COLO829 (cell line): Measurements from ENCODE around the gene P2RX4.
A peak's percentile ranks its signal among the peaks of the same experiment; 100 is the strongest.
"Not testable (repeated sequence)": the region's sequence is repeated elsewhere in the genome, so short reads cannot be mapped to it uniquely, and the experiment has no call there.

Experiments
- DNase-seq: peaks from one replicate; pipeline ENCODE4 v3.0.0; 2012; ENCODE audit warnings: low spot score

Gene P2RX4

DNA sequence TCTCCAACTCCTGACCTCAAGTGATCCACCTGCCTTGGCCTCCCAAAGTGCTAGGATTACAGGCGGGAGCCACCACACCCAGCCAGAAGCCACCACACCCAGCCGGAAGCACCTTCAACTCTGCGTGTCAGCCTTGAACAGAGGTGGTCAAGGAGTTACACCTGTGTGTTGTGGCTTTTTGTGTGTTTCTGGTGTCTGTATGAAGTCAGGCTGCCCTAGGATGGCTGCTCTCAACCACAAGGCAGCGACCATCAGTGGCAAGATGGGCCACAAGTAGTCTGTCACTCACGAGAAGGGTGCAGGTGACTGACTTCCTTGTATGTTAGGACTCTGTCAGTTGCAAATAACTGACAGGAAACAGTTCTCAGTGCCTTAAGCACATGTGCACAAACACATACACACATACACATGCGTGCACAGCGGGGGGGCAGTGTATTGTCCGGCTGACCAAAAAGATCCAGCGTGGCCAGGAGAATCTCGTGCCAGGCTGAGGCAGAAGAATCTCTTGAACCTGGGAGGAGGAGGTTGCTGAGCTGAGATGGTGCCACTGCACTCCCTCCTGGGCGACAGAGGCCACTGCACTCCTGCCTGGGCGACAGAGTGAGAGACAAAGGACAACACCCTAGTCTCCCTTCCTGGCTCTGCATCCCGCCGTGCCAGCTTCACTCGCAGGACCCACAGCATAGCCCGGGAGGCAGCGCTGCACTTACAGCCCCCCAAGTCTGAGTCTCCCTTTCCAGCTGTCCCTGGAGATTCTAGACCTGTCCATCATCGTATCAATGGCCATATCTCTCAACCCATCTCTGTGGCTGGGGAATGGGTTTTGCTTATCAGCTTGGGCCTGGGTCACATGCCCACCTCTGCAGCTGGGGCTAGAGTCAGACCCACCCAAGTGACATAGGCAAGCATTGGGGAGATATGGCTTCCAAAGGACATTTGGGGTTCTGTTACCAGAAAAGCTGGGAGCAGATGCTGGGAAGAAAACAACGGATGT lies 13.7 kb downstream of the P2RX4 start:
- no peak for DNase-seq

DNA sequence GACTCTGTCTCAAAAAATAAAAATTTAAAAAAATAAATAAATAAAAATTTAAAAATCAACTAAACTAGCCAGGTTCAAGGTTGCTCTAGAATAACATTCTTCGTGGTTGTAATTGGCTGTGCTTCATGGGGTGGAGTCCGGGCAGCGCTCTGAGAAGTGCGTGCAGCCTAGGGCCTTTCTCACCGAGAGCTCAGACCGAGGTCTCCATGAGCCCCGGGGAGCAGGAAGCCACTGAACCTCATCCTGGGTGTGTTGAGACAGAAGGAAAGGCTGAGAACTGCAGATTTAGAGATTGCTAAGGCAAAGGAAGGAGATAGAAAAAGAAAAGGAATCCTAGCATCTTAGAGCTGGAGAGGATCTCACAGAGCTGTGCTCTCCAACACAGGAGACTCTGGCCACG lies 14.7 kb downstream of the P2RX4 start:
- no peak for DNase-seq

DNA sequence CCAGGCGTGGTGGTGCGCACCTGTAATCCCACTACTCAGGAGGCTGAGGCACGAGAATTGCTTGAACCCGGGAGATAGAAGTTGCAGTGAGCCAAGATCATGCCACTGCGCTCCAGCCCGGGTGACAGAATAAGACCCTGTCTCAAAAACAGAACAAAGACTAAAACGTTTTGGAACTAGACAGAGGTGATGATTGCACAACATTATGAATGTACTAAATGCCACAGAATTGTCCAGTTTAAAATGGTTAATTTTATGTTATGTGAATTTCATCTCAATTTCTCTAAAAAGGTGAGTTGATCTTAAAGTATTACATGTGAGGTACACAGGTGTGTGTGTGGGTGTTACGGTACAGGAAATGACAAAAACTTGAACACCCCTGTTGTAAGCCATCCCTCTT lies 16.5 kb downstream of the P2RX4 start:
- no peak for DNase-seq

DNA sequence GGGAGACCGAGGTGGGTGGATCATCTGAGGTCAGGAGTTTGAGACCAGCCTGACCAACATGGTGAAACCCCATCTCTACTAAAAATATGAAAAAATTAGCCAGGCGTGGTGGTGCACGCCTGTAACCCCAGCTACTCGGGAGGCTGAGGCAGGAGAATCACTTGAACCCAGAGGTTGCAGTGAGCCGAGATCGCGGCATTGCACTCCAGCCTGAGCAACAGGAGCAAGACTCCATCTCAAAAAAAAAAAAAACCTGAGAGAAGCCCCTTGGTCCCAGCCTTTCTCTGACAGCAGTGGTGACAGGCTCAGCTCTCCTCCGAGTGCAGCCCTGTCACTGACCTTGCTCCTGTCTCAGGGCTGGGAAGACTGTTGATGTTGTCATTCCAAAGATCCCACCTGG lies 16.9 kb downstream of the P2RX4 start:
- not testable (repeated sequence) for DNase-seq

DNA sequence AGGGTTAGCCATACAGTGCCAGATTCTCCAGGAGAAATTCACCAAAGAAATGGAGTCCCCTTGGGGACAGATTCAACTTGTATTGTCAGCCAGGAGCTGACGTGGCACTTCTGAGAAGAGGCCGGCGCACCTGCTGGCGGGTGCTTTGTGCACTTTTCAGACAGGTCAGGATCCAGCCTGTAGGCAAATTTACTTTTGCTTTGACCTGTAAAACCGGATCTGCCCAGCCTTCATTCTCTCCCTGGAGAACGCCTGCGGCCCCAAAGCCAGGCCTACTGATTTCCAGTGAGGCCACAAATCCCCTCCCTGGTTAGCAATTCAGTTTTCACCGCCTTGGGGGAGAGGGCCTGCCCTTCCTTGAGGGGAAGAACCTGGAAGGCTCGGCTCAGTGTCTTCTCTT lies 17.4 kb downstream of the P2RX4 start:
- no peak for DNase-seq

DNA sequence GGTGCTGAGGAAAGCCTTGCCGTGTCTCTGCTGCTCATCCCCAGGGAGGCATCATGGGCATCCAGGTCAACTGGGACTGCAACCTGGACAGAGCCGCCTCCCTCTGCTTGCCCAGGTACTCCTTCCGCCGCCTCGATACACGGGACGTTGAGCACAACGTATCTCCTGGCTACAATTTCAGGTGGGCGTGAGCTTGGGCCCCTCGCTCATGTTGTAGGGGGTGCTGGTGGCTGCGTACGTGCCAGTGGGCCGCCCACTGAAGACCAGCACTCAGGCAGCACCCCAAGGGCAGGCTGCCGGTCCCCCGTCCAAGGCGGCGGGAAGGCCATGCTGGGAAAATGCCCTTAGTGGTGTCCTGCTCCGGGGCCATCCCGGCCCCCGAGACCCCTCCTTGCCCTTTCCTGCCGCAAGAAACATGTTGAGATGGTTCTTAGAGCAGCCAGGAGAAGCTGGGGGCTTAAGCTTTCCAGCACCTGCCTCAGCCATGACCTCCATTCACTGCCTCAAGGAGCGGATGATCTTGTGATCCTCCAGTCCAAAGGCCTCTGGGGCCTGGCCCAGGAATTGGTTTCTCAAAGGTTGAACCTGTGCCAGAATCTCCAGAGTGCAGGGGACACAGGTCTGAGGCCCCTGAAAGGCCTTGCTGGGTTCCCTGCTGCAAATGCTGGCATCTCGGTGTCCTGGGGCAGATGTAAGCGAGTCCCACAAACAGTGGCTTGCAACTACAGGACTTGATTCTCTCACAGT lies 19.2 kb downstream of the P2RX4 start:
- no peak for DNase-seq

DNA sequence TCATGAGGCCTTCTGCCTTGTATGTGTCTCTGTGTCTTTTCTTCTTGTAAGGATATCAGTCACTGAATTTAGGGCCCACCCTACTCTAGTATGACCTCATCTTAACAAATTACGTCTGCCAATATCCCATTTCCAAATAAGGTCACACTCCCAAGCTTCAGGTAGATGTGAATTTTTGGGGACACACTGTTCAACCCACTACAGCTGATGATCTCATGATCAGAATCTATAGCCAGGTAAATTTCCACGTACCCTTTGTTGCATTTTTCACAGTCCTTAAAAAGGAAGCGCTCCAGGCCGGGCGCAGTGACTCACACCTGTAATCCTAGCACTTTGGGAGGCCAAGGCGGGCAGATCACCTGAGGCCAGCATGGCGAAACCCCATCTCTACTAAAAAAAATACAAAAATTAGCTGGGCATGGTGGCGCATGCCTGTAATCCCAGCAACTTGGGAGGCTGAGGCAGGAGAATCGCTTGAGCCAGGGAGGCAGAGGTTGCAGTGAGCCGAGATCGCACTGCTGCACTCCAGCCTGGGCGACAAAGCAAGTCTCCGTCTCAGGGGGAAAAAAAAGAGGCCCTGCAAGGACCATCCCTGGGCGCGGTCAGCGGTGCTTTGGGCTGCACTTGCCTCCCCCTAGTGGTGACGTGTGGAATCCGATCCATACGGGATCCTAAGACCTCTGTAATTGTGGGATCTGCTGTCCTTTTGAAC lies 20.1 kb downstream of the P2RX4 start:
- peak; percentile 79 for DNase-seq

DNA sequence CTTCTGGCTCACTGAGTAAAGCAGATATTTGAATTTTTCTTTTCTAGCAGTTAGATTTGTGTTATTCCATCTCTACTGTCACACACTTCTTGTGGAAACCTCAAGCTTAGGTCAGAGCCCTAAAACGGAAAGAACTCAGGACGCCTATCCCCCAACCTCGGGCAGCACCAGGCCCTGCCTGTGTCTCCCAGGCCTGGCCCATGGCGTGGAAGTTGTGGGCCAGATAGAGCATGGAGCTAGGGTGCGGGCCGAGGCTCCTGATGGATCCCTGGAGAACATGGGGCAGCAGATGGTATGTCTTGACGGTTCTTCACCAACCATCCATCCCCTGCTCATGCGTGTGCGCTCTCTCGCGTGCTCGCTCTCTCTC lies 20.6 kb downstream of the P2RX4 start:
- no peak for DNase-seq

DNA sequence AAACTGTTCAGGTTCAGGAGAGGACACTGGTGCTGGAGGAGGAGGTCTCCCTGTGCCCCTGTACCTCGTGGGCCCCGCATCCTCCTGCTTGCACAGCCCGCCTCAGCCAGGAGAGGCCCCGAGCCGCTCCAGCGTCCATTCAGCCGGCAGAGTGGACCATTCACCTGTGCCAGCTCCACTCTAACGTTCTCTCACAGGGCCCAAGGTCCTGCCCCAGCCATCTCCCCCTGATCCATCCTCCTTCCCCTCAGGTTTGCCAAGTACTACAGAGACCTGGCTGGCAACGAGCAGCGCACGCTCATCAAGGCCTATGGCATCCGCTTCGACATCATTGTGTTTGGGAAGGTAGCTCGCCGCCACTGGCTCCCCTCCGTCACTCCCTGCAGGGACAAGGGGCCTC lies 22.2 kb downstream of the P2RX4 start:
- no peak for DNase-seq

DNA sequence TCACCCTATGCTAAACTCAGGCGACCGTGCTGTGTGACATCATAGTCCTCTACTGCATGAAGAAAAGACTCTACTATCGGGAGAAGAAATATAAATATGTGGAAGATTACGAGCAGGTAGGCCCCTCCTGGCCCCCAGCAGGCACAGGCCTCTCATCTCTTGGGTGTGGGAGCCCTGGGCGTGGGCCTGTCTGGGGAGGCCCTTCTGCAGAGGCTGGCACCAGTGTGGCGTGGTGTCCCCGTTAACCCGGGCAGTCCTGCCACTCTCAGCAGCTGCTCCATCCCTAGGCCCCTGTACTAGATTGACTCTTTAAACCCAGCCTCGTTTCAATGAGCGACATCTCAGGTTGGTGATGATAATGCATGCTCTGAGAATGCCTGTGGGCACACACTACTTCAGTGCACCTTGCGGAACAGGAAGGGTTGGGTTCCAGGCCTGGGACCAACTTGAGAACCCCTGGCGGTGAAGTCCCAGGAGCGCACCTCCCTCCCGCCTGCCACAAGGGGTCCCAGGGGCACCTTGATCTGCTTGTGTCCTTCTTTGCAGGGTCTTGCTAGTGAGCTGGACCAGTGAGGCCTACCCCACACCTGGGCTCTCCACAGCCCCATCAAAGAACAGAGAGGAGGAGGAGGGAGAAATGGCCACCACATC lies 23.2 kb downstream of the P2RX4 start:
- no peak for DNase-seq

DNA sequence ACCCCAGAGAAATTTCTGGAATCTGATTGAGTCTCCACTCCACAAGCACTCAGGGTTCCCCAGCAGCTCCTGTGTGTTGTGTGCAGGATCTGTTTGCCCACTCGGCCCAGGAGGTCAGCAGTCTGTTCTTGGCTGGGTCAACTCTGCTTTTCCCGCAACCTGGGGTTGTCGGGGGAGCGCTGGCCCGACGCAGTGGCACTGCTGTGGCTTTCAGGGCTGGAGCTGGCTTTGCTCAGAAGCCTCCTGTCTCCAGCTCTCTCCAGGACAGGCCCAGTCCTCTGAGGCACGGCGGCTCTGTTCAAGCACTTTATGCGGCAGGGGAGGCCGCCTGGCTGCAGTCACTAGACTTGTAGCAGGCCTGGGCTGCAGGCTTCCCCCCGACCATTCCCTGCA lies 23.7 kb downstream of the P2RX4 start:
- DNase-seq = no peak

DNA sequence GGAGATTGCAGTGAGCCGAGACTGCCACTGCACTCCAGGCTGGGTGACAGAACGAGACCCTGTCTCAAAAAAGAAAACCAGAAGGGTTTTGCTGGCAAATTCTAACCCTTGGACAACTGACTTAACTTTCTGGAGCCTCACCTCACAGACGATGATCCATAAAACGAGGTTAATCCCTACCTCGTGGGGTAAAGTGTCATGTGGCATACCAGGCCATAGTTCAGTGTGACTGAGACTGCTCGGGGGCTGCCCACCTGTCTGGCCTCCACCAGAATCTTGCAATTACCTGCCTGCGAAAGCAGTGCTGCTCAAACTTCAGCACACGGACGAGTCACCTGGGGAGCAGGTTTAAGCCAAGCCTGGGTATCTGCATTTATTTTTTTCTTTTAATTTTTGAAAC lies 26.8 kb downstream of the P2RX4 start:
- DNase-seq = no peak

DNA sequence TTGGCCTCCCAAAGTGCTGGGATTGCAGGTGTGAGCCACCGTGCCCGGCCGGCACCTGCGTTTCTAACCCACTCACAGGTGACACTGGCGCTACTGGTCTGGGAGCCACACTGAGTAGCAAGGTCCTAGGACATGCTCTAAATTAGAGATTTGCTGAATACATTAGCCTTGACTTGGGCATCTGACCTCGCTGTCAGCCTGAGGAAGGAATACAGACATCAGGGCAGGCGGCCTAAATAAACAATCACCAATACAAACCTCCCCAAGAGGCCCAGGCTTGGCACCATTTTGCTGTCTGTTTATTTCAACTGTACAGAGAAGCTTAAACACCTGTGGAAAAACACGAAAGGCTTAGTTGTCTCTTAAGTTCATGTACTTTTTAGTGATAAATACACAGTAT lies 27.5 kb downstream of the P2RX4 start:
- DNase-seq = no peak

DNA sequence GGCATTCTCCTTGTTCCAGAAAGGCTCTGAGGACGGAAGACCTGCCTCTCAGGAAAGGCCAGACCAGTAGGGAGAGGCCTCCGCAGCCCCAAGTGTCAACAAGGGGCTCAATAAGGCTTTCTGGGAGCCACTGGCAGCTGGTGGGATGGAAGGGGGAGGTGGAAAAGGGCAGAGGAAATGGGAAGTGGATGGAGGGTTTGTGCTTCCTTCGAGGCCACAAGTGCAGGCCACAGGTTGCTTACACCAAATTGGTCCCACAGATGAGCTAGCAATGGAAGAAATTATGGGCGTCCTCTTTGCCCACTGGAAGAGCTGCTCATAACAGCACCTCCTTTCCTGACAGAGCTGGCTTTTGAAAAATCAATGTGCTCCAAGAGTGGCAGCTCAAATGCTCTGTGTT lies 28.2 kb downstream of the P2RX4 start:
- no peak for DNase-seq

DNA sequence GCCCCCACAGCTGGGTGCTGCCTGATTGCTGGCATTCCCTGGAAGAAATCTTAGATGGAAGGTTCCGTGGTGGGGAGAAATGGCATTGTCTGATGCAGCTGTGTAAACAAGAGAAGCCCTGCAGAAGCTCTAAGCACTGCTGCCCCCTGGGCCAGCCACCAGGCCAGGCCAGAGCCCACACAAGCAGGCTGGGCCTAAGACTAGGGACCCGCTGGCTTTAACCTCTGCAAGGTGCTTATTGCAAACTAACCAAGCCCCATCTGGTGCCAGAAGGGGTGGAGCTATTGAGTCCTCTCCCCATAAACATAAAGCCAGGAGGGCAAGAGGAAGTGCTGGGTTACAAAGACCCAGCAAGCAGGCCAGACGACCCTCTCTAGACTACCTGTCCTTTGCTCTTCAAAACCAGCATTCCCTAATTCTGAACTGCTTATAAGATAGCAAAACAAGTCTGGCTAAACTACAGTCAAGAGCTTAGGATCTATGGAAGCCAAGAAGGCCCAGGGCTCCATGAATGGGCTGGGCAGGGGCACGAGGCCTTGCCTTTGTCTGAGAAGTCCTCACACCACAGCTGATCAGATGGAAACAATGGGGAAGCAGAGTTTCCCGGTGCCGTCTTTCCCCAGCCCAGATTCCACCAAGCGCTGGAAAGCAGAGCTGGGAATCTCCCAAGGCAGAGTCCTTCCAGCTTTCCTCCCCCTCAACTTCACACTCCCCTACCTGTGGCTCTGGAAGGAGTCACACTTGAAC lies 28.8 kb downstream of the P2RX4 start:
- DNase-seq = no peak

DNA sequence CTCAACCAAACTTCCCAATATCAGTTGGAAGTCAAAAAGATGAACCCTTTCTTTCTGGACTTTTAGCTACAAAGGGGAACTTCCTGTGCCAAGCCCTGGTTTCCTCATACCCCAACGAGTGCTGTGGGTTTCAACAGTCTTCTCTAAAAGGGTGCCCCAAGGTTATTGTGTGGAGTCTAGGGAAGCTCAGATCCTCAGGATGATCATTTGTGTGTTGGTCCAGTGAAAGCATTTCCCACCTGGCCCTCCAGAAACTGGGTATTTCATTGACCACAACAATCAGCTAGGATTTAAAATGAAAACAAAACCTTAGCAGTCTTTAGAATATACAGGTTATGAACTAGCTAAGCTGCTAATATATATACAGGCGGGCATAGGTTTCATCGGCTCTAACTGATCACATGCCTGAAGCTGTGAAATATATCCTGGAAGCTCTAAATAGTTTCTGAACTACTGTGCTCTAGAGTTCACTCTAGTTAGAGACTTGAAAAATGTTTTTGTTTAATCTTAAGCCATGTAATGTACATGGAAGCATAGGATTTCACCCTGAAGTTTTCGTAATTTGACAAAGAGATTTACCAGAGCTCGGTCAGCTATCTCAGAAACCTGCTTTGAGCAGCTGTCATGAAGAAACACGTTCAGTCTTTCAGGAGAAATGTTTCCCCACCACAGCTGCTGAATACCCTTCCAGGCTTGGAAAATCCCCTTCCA lies 29.6 kb downstream of the P2RX4 start:
- DNase-seq = no peak

DNA sequence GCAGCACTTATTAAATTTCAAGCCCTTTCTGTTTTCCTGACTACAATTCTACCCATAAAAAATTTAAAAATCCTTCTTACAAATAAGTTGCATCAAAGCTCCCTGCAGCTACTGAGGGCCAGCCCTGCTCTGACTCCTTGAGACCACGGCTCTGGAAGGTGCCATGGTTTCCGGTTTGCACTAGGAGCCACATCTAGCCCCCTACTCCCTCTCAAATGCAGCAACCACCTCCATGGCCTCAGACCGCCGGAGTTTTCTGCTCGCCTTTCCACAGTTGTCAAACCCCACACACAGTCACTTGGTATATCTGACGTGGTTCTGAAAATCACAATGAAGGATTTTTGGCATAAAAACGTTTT lies 30.1 kb downstream of the P2RX4 start:
- DNase-seq = no peak

DNA sequence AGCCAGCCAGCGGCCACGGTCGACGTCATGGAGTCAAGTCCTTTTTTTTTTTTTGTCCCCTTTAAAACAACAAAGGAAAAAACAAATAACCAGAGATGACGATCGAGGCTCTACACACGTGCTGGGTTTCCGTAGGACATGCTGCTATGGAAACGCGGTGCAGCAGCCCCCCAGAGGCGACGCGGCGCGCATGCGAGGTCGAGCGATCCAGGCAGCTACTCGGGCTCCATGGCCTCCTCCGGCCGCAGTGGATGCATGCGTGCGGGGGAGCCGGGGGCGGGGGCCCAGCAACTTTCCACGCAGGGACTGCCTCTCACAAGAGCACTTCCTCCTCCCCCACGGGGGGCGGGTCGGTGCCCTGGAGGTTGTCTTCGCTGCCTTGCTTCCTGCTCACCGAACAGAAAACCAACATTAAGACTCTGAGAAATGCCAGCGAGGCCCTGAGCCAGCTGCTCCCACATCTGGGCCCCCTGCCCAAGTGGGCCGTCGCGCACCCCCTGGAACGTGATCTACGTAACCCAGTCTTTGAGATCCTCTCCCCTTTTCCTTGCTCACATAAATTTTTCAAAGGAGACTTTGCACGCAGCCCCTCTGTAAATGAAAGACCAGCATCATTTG lies 30.7 kb downstream of the P2RX4 start:
- DNase-seq = no peak

DNA sequence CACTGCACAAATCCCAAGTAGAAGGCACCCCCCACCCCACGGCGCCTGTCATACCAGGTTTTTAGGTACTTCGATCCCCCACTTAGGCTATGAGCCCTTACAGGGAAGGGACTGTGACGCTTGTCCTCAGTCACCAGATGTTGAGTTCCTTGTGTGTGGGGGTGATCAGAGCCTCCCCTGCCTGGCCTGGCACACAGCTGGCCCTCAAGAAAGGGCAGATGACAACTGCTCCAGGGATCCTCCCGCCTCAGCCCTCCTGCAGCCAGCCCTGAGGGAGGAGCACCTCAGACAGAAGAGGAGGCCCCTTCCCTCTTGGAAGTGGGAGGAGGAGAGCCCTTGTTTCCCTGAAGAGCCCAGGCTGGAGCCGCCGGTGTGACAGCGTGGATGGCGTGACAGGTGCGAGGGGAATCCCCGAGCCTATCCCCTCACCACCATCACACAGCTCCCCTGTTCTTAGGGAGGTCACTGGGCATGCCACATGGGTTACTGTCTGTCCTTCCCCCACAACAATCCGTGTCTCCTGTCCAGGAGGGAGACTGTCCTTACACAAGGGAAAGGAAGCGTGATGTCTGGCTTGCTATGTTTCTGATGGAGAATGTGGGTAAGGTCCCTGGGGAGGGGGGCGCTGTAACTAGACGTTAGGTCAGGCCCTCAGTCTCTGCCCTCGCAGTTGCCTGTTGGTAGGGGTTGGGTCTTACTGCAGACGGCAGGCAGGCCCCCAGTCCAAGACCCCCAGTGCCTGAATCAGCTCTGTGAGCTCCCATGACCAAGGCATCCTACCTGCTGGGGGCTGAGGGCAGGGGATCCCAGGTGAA lies 31.4 kb downstream of the P2RX4 start:
- DNase-seq = no peak

DNA sequence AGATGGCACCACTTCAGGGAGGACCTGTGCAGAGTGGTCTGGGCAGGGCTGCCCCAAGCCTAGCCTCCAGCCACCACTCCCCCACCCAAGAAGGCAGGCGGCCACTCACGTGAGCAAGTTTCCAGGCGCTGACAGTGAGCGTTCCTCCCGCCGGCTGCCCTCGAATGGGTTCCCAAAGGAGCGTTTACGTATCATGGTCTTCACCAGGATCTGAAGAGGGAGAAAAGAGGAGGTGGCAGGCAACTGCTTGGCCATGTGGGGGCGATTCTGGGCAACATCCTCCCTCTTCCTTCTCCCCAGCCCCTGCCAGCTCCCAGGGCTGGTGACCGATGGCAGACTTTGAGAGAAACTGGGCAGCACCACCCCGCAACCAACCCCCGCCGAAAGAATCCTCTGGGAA lies 35.1 kb downstream of the P2RX4 start:
- DNase-seq = no peak
